SU-DHL-6 (cell line): Measurements from ENCODE around the gene CACNB1.

Experiments used
- EZH2phosphoT487 ChIP-seq: fragments of 200-600 bp; sonication (generic), shearing (Covaris generic); conservative IDR thresholded peaks from 2 replicates; pipeline ENCODE4 v1.6.1; 2018; ENCODE audit warnings: mild to moderate bottlenecking, antibody characterized with exemption, low read length, moderate library complexity, mixed read lengths
- TF ChIP-seq, protein P1 (sequence below): fragments of 200-600 bp; sonication (generic); IDR thresholded peaks from one replicate; pipeline ENCODE4 v1.5.1; 2017; ENCODE audit warnings: antibody characterized with exemption, mild to moderate bottlenecking, low read length, moderate library complexity; ENCODE audit not compliant: insufficient read depth, poor library complexity, severe bottlenecking

DNA sequence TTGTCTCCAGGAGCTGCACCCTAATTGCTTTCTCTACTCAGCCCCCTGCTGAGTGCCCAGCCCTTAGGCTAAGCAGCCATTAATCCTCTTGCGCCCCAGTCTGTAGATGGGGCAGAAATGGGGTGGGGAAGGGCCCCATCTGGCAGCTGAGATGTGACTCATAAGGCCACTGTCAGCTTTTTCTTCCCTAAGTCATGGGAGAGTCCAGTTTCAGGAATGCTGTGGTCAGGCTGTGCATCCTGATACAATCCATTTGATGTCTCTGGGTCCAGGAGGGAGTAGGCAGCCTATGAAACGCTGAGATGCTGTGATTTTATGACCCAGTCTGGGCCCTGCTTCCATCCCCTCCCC, 58.3 kb downstream of the CACNB1 start:
- TF ChIP-seq, protein P1, sequence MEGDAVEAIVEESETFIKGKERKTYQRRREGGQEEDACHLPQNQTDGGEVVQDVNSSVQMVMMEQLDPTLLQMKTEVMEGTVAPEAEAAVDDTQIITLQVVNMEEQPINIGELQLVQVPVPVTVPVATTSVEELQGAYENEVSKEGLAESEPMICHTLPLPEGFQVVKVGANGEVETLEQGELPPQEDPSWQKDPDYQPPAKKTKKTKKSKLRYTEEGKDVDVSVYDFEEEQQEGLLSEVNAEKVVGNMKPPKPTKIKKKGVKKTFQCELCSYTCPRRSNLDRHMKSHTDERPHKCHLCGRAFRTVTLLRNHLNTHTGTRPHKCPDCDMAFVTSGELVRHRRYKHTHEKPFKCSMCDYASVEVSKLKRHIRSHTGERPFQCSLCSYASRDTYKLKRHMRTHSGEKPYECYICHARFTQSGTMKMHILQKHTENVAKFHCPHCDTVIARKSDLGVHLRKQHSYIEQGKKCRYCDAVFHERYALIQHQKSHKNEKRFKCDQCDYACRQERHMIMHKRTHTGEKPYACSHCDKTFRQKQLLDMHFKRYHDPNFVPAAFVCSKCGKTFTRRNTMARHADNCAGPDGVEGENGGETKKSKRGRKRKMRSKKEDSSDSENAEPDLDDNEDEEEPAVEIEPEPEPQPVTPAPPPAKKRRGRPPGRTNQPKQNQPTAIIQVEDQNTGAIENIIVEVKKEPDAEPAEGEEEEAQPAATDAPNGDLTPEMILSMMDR: no peak
- TF ChIP-seq EZH2phosphoT487: no peak
